Retinal pigment epithelial cell (primary cell): ENCODE results near the gene PICK1.

Experiments
- DNase-seq: peaks from one replicate; pipeline ENCODE4 v3.0.0-alpha.2; 2010; ENCODE audit warnings: low read depth
- H3K4me3 ChIP-seq: 2 replicates; pipeline ENCODE4 v1.5.1; 2011; ENCODE audit warnings: mild to moderate bottlenecking, low read length, control low read depth, moderate library complexity
- CTCF ChIP-seq: conservative IDR thresholded peaks from 2 replicates; pipeline ENCODE4 v1.5.1; 2011; ENCODE audit warnings: low read depth, low read length, control low read depth, inconsistent platforms

PICK1 gene

GRCh38 chr22:38027487-38027886 is 29.7 kb upstream of the PICK1 start:
- H3K4me3 ChIP-seq: no peak overlapping the region
- DNase-seq: no peak
- no peak for TF ChIP-seq CTCF

GRCh38 chr22:38028344-38029130 is 28.7 kb upstream of the PICK1 start:
- no peak for TF ChIP-seq CTCF
- no peak for DNase-seq
- H3K4me3 ChIP-seq: no peak overlapping the region

GRCh38 chr22:38029370-38029769 is 27.8 kb upstream of the PICK1 start:
- no peak for DNase-seq
- TF ChIP-seq CTCF: no peak
- H3K4me3 ChIP-seq: no peak overlapping the region

GRCh38 chr22:38029901-38030300 is 27.3 kb upstream of the PICK1 start:
- H3K4me3 ChIP-seq: no peak overlapping the region
- TF ChIP-seq CTCF: no peak

GRCh38 chr22:38030311-38031133 is 26.7 kb upstream of the PICK1 start:
- no peak overlapping the region for H3K4me3 ChIP-seq
- no peak for DNase-seq
- TF ChIP-seq CTCF: no peak

More at GRCh38 chr22:38029901-38030300, 27.3 kb upstream of the PICK1 start:
- DNase-seq: no peak

GRCh38 chr22:38031491-38031890 is 25.7 kb upstream of the PICK1 start:
- H3K4me3 ChIP-seq: no peak overlapping the region
- DNase-seq: no peak
- TF ChIP-seq CTCF: no peak
